GM12872 (cell line): ENCODE data around the gene ITGA5.

Experiments used
- TF ChIP-seq, protein P1 (sequence below): IDR thresholded peaks from 3 replicates; pipeline ENCODE4 v1.5.1; 2011; ENCODE audit warnings: low read depth, mild to moderate bottlenecking, low read length, moderate library complexity; ENCODE audit not compliant: insufficient read depth

The ITGA5 gene

DNA sequence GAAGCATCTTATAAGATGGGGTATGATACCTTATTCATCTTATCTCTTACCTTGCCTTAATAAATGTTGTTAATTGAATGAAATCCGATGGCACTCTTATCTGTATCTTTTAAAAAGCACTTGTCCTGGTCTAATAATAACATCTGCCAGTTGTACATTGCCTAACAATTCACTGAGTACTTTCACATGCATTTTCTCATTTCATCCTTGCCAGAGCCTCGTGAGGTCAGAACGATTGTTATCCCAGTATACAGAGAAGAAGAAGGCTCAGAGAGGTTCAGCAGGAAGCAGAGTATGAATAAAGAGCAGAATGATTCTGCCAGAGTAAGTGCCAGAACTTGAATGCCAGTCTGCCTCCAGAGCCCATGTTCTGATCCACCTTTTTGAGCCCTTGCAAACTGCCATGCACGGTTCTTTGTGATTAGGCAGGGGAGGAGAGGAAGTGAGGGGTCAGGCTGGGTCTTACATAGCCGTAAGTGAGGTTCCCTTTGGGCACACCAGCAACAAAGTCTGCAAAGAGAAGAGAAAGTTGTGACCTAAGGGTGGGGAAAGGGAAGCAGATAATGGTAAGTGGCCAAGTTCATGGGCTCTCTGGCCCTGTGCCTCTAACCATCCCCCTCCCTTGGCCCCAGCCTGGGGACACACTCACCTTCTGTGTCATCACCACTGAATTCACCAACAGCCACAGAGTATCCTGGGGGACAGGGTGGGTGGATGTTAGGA is 11.7 kb downstream of the ITGA5 start:
- TF ChIP-seq, protein P1, sequence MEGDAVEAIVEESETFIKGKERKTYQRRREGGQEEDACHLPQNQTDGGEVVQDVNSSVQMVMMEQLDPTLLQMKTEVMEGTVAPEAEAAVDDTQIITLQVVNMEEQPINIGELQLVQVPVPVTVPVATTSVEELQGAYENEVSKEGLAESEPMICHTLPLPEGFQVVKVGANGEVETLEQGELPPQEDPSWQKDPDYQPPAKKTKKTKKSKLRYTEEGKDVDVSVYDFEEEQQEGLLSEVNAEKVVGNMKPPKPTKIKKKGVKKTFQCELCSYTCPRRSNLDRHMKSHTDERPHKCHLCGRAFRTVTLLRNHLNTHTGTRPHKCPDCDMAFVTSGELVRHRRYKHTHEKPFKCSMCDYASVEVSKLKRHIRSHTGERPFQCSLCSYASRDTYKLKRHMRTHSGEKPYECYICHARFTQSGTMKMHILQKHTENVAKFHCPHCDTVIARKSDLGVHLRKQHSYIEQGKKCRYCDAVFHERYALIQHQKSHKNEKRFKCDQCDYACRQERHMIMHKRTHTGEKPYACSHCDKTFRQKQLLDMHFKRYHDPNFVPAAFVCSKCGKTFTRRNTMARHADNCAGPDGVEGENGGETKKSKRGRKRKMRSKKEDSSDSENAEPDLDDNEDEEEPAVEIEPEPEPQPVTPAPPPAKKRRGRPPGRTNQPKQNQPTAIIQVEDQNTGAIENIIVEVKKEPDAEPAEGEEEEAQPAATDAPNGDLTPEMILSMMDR, result no peak

DNA sequence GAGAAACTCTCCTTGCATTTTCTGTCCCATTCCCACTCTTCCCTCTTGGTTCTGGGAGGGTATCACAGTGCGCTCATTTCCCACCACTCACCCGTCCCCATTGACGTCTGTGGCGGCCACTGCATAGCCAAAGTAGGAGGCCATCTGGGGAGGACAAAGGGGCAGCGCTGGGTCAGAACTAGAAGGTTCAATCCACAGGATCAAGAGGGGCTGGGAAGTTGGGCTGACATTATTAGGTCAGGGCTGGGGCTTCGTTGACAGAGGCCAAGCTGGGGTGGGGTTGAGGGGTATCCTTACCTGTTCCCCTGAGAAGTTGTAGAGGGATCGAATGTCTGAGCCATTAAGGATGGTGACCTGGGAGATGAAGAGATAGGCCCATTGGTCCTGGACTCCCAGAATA is 13.5 kb downstream of the ITGA5 start:
- TF ChIP-seq, protein P1, result no peak

DNA sequence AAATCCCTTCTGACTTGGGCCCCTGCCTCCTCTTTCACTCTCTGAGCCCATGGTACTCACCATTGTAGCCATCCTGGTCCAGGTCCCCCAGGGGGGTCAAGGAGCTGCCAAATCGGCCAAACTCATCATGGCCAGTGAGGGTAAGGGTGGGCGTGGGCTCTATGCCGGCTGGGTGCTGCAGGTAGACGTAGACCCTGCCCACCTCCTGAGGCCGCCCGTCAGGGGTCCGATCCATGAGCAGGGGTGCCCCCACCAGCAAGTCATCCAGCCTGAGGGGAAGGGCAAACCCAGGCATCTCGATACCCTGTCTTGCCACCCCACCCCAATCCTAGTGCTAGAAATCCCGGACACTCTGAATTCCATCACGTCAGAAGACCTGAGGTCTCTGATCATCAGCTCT is 14.0 kb downstream of the ITGA5 start:
- TF ChIP-seq, protein P1, result no peak

DNA sequence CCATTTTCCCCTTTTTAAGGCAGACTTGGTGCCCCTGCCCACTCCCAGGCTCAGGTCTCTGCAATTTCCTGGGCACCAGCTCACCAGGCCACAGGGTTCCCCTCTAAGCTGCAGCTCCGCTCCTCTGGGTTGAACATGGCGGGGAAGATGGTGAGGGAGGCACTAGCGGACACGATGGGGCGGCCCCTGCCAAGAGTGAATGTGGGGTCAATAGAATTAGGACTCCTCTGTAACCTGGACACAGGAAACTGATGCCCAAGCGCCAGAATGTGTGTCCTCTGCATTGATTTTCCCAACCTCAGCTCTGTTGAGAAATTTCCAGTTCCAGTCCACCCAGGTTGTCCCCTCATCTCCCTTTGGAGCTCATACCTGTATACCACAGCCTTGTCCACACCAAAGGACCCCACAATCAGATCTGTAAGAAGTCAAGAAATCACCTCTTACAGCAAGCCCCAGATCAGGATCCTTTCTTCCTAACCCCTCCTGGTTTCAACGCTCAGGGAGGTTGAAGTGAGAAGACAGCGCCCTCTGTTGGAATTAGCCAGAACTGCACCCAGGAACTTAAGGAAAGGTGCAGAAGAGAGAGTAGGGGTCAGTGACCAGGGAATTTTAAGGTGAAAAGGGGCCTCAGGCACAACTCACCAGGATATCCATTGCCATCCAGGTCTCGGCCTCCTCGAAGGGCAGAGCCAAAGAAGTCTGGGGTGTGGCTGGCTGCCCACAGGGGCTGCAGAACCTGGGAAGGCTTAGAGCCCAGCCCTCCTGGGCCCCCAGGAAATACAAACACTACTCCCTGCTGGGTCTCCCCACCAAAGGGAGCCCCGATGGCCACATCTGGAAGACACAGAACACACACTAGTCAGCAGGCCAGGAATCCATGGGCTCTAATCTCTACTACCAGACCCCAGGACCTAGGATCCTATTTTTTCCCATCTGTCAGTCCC is 14.7 kb downstream of the ITGA5 start:
- TF ChIP-seq, protein P1, result peak; percentile 96

DNA sequence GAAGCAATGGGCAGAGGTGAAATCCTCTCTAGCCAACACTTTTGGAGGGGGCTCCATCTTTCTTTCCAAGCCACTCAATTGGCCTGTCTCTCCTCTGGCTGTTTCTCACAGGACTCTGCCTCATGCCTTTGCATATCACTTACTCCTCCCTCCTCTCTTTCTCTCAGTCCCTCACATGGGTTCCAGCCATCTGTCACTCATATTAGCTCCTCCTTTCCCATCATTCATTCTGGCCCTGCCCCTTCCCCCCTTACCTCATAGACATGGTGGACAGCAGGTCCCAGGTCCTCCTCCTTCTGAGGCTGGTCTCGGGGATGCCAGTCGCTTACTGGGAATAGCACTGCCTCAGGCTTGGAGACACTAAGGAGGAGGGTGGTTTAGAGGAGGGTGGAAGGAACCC is 17.9 kb downstream of the ITGA5 start:
- TF ChIP-seq, protein P1, result no peak

DNA sequence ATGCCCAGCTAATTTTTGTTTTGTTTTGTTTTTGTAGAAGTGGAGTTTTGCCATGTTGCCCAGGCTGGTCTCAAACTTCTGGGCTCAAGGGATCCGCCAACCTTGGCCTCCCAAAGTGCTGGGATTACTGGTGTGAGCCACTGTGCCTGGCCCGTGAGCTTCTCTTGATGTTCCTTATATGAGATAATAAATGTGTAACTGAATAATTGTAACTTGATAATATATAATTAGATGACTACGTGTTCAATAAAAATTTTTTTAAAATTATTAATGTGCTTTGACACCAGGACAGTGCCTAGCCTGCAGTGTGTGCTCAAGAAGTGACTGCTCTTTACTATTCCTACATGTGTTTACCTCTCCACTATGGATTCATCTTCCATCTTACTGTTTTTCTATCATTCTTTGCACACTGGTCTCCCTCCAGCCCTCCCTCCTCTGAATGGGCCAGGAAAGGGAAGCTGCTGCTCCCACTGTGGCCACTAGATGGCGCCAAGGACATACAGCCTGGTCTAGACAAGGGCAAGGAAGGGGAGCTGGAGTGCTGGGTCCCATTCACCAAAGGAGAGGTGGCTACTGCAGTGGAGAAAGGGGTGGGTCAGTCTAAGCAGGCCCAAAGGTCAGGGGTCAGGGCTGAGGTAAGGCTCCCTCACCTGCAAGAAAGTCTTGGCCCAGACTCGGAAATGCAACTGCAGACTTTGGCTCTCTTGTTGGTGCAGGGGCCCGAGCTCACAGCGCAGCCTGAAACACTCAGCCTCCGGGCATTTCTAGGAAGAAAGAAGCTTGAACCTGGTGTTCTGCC is 19.9 kb downstream of the ITGA5 start:
- TF ChIP-seq, protein P1, result peak; percentile 99

DNA sequence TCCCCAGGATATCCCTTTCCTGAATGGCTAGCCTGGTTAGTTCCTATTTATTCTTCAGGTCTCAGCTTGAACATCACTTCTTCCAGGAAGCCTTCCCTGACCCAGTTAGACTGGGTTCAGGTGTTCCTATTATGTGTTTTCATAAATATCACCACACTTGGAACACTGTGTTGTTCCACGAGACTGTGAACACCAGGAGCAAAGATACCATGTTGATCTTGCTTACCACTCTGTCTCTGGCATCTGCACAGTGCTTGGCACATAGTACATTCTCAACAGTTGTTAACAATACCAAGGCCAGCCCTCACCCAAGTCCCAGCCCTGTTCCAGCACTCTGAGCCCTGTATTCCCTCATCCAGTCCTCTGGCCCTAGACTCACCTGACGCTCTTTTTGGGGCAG is 20.8 kb downstream of the ITGA5 start:
- TF ChIP-seq, protein P1, result no peak
